ENCODE measurements around the gene USP25. TPM values are rescaled to one million over a fixed set of nuclear protein-coding genes. Genes with fewer than 3 reads are reported as not detected.

The USP25 gene
- total and polyA plus RNA-seq, 9 of the 15 experiments (the other 6 are each of a cell fraction or from before 2014, with no cell fraction given) = 7.8 to 44.9 (median 31.4) TPM

DNA sequence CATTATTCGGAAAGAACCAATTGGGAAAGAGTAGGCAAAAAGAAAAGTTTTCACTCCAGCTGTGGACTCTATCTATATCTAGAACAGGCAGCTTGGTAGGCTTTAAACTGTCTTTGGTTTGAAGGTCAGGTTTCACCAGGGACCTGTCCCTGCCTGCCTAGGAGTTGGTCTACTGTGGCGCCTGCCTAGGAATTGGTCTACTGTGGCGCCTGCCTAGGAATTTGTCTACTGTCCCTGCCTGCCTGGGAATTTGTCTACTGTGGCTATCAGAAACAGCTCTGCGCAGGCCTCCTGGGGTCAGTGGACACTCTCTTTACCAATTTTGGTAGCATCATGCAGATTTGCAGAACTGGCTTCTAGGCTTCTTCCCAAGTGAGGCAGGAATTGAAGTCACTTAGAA lies 13.8 kb downstream of the USP25 start:
- H3K9ac ChIP-seq (ENCODE audit: insufficient read depth in 1 of 2, low read depth in 2 of 2, low read length in 2 of 2) = peak overlapping the region in 1 of 2 experiments; percentile 73; a peak in 1 of 4 replicates
- intact Hi-C loops (cut with micrococcal nuclease) (no loop called here), in situ Hi-C loops (cut with MboI) (no loop called here)
- peak overlapping the region; percentile 58 for H3K27ac ChIP-seq (ENCODE audit: extremely low read depth, low read depth, low read length)
- H3K9me1 ChIP-seq (ENCODE audit: control insufficient read depth, insufficient read depth, low read length) = no peaks in the 10 kb centered on the region
- no peaks in the 10 kb centered on the region for H3K27me3 ChIP-seq (ENCODE audit: control insufficient read depth in 2 of 2, insufficient read depth in 2 of 2, low read length in 2 of 2)
- H3K4me2 ChIP-seq (ENCODE audit: insufficient read depth, low read length) = peak overlapping the region; percentile 25; the same call in 1 of the 2 replicates
- peak; percentile 73 for ATAC-seq
- ChIA-PET POLR2A (interaction anchor here (1.7 kb wide), 2 partner anchors 10 to 13 kb away, joined by 5 to 7 read pairs; partner anchors contain the start of gene USP25), CTCF (ENCODE audit: low intra/inter-chr PET ratio) (no interaction called here)
- DNase-seq (ENCODE audit: extremely low read depth in 1 of 4, low spot score in 3 of 4) = peak in 1 of 4 experiments; percentile 67
- no TSS peak for BruUV-seq (replicated peaks)
- peaks cover 14% of the 10 kb centered on the region; the same call in 1 of the 2 replicates for H4K20me1 ChIP-seq (replicated peaks; ENCODE audit: control insufficient read depth, insufficient read depth, low read length)
- H3K36me3 ChIP-seq (ENCODE audit: control insufficient read depth, insufficient read depth, low read length) = peaks cover 5% of the 10 kb centered on the region; the same call in 1 of the 3 replicates
- H3K9me3 ChIP-seq (replicated peaks; ENCODE audit: control insufficient read depth, insufficient read depth, low read depth, low read length) = no peaks in the 10 kb centered on the region
- WGBS (ENCODE audit: insufficient coverage, low coverage, missing lambda C conversion rate) = 48% methylated on average over 4 of the region's 4 CpGs
- peaks cover 38 to 40% of the 10 kb centered on the region in 2 experiments for H3K4me1 ChIP-seq (replicated peaks in 1 of 2; ENCODE audit: control insufficient read depth in 2 of 2, insufficient read depth in 2 of 2, low read length in 2 of 2)
- H3K79me2 ChIP-seq (ENCODE audit: control insufficient read depth, insufficient read depth, low read length) = peaks cover 100% of the 10 kb centered on the region
- H2AFZ ChIP-seq (ENCODE audit: low read depth, low read length) = no peak overlapping the region
- H3K4me3 ChIP-seq = no peak overlapping the region
- no peak for FAIRE-seq
- TF ChIP-seq ZFP30 (CRISPR knock-in tag; IDR thresholded peaks at IDR 0.05; ENCODE audit: borderline replicate concordance) = no peak
- TF ChIP-seq, protein P1, sequence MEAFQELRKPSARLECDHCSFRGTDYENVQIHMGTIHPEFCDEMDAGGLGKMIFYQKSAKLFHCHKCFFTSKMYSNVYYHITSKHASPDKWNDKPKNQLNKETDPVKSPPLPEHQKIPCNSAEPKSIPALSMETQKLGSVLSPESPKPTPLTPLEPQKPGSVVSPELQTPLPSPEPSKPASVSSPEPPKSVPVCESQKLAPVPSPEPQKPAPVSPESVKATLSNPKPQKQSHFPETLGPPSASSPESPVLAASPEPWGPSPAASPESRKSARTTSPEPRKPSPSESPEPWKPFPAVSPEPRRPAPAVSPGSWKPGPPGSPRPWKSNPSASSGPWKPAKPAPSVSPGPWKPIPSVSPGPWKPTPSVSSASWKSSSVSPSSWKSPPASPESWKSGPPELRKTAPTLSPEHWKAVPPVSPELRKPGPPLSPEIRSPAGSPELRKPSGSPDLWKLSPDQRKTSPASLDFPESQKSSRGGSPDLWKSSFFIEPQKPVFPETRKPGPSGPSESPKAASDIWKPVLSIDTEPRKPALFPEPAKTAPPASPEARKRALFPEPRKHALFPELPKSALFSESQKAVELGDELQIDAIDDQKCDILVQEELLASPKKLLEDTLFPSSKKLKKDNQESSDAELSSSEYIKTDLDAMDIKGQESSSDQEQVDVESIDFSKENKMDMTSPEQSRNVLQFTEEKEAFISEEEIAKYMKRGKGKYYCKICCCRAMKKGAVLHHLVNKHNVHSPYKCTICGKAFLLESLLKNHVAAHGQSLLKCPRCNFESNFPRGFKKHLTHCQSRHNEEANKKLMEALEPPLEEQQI (IDR thresholded peaks at IDR 0.05) = peak; percentile 40; the same call in 1 of the 2 replicates
- TF ChIP-seq ETV1 (tag; conservative IDR thresholded peaks at IDR 0.05; ENCODE audit: low read depth) = no peak
- no peak for TF ChIP-seq ZKSCAN1 (IDR thresholded peaks at IDR 0.05; ENCODE audit: low read depth, low read length)
- no peak for TF ChIP-seq OTX1 (CRISPR knock-in tag; IDR thresholded peaks at IDR 0.05)
- TF ChIP-seq NCOA6 (IDR thresholded peaks at IDR 0.05) = no peak
- TF ChIP-seq TEAD1 (CRISPR knock-in tag; IDR thresholded peaks at IDR 0.05) = no peak
- TF ChIP-seq, protein P2, sequence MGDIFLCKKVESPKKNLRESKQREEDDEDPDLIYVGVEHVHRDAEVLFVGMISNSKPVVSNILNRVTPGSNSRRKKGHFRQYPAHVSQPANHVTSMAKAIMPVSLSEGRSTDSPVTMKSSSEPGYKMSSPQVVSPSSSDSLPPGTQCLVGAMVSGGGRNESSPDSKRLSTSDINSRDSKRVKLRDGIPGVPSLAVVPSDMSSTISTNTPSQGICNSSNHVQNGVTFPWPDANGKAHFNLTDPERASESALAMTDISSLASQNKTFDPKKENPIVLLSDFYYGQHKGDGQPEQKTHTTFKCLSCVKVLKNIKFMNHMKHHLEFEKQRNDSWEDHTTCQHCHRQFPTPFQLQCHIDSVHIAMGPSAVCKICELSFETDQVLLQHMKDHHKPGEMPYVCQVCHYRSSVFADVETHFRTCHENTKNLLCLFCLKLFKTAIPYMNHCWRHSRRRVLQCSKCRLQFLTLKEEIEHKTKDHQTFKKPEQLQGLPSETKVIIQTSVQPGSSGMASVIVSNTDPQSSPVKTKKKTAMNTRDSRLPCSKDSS (IDR thresholded peaks at IDR 0.05; ENCODE audit: low read depth, partially characterized antibody) = no peak
- no peak for TF ChIP-seq PHF20 (IDR thresholded peaks at IDR 0.05; ENCODE audit: partially characterized antibody)
- peak; percentile 15; the same call in 1 of the 2 replicates for TF ChIP-seq EP300 (IDR thresholded peaks at IDR 0.05; ENCODE audit: low read length)
- TF ChIP-seq CBFA2T3 (IDR thresholded peaks at IDR 0.05) = peak; percentile 66
- no peak for TF ChIP-seq CAMTA2 (CRISPR knock-in tag; conservative IDR thresholded peaks at IDR 0.05)
- peak; percentile 35; the same call in 1 of the 2 replicates for TF ChIP-seq TAL1 (IDR thresholded peaks at IDR 0.05)
- TF ChIP-seq MEIS2 (IDR thresholded peaks at IDR 0.05; ENCODE audit: partially characterized antibody) = no peak
- peak in 1 of 2 experiments; percentile 50; a peak in 1 of 4 replicates for TF ChIP-seq SRF (CRISPR knock-in tag; IDR thresholded peaks at IDR 0.05)
